GM12878 (cell line): ENCODE data around the gene DNASE1L1. TPM values are rescaled to one million over a fixed set of nuclear protein-coding genes. Genes with fewer than 3 reads are reported as not detected.

Source experiments
- BHLHE40 ChIP-seq, 2 experiments: fragments of 450-650 bp in 1 of 2; IDR thresholded peaks; 2 replicates each; pipeline ENCODE4 v1.6.1; 2011 to 2017; ENCODE audit warnings: low read depth in 2 of 2, borderline replicate concordance in 1 of 2, improper control_type of control experiment in 1 of 2, low read length in 1 of 2, mild to moderate bottlenecking in 1 of 2
- CREB1 ChIP-seq: IDR thresholded peaks from 2 replicates; pipeline ENCODE4 v1.6.1; 2012; ENCODE audit warnings: low read depth, mild to moderate bottlenecking, inconsistent platforms
- CREM ChIP-seq: IDR thresholded peaks from 2 replicates; pipeline ENCODE4 v1.6.1; 2014; ENCODE audit warnings: antibody characterized with exemption, low read depth
- HDAC6 ChIP-seq: fragments of 200-600 bp; sonication (generic); IDR thresholded peaks from one replicate; pipeline ENCODE4 v1.8.0; 2017; ENCODE audit warnings: antibody characterized with exemption; ENCODE audit not compliant: unreplicated experiment
- IKZF2 ChIP-seq, 2 experiments: fragments of 450-650 bp; IDR thresholded peaks; 2 replicates each; pipeline ENCODE4 v1.6.1; 2017; ENCODE audit warnings: mild to moderate bottlenecking in 2 of 2, moderate library complexity in 2 of 2
- POLR2A ChIP-seq: IDR thresholded peaks from 2 replicates; pipeline ENCODE4 v1.6.1; 2011; ENCODE audit warnings: low read depth, mild to moderate bottlenecking, low read length
- RUNX3 ChIP-seq: IDR thresholded peaks from 2 replicates; pipeline ENCODE4 v1.6.1; 2012; ENCODE audit warnings: low read length, inconsistent platforms
- ZNF274 ChIP-seq: IDR thresholded peaks from one replicate; pipeline ENCODE4 v1.8.0; 2011; ENCODE audit not compliant: insufficient read length, insufficient read depth
- polyA plus RNA-seq, 11 experiments: library from polyadenylated mRNA; depleted of rRNA in 4 of 11; unstranded in 6 of 11; stranded (reverse) in 5 of 11; fragments of >200 nt; fragmentation: Nextera tagmentation in 4 of 11; fragmentation: Illumina TruSeq in 1 of 11; extraction: Ambion mirVana in 4 of 11; extraction: Trizol in 1 of 11; gene quantifications; 1 replicate in 1 of 11; 2 replicates in 10 of 11; pipeline versions ENCODE4 v1.2.1 to v1.2.3, GENCODE V29; 2011 to 2016; ENCODE audit warnings: inconsistent platforms in 2 of 11, missing spikeins in 2 of 11, low read depth in 1 of 11
- total RNA-seq, 4 experiments: library from RNA; depleted of rRNA in 3 of 4; stranded (reverse); fragments of >200 nt in 3 of 4; fragmentation: Illumina TruSeq in 1 of 4; extraction: Trizol in 1 of 4; gene quantifications; 2 replicates each; pipeline versions ENCODE4 v1.2.1 to v1.2.3, GENCODE V29; 2013 to 2021
- TF ChIP-seq, protein P1 (sequence below): fragments of 450-650 bp; IDR thresholded peaks from 2 replicates; pipeline ENCODE4 v1.6.1; 2016; ENCODE audit warnings: mild to moderate bottlenecking, moderate library complexity, borderline replicate concordance
- TF ChIP-seq, protein P2 (sequence below): fragments of 450-650 bp; formaldehyde crosslinking; IDR thresholded peaks from 2 replicates; pipeline ENCODE4 v1.4.0; 2020; ENCODE audit warnings: mild to moderate bottlenecking, moderate library complexity

The DNASE1L1 gene
- total and polyA plus RNA-seq, 10 of the 15 experiments (the other 5 are each of a cell fraction or from before 2014, with no cell fraction given), result 0.60 to 22.7 (median 6.8) TPM

DNA sequence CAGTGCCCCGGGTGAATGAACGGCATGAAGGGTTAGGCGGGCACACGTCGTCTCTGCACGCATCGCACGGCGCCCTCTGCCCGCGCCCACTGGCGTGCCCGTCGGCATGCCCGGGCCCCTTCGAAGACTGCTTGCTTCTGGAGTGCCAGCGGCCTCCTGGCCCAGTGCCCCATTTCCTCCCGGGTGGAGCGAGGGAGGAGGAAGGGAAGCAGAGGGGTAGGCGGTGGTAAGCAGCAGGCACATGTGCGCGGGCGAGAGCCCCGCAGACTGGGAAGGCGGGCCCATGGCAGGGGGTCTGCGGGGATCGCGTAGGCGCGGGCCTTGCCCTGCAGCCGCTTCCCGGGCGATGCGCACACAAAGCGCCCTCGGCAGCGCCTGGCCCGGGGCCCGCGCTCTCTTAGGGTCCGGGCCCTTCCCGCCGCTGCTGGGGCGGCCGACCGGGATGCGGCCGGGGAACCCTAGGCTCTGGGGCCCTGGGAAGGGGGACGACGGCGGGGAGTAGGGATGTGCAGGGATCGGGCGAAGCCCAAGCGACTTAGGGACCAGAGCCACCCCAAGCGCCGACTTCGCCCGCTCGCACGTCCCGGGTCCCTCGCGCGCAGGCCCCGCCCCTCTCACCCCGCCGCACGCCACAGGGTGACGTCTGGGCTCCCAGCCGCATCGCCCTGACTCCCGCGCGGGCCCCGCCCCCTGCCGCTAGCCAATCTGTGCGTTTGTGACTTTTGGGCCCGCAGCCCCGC, 30.8 kb downstream of the DNASE1L1 start (continued):
- peak; percentile 43 for TF ChIP-seq HDAC6
- TF ChIP-seq CREB1, result peak; percentile 71; the same call in 1 of the 2 replicates
- TF ChIP-seq BHLHE40 (IDR thresholded peaks at IDR 0.05; ENCODE audit: borderline replicate concordance in 1 of 2, low read depth in 2 of 2, low read length in 1 of 2), result peak in 1 of 2 experiments; percentile 80; a peak in 2 of 4 replicates
- TF ChIP-seq POLR2A, result peak; percentile 76
- no peak for TF ChIP-seq ZNF274
- TF ChIP-seq, protein P1, sequence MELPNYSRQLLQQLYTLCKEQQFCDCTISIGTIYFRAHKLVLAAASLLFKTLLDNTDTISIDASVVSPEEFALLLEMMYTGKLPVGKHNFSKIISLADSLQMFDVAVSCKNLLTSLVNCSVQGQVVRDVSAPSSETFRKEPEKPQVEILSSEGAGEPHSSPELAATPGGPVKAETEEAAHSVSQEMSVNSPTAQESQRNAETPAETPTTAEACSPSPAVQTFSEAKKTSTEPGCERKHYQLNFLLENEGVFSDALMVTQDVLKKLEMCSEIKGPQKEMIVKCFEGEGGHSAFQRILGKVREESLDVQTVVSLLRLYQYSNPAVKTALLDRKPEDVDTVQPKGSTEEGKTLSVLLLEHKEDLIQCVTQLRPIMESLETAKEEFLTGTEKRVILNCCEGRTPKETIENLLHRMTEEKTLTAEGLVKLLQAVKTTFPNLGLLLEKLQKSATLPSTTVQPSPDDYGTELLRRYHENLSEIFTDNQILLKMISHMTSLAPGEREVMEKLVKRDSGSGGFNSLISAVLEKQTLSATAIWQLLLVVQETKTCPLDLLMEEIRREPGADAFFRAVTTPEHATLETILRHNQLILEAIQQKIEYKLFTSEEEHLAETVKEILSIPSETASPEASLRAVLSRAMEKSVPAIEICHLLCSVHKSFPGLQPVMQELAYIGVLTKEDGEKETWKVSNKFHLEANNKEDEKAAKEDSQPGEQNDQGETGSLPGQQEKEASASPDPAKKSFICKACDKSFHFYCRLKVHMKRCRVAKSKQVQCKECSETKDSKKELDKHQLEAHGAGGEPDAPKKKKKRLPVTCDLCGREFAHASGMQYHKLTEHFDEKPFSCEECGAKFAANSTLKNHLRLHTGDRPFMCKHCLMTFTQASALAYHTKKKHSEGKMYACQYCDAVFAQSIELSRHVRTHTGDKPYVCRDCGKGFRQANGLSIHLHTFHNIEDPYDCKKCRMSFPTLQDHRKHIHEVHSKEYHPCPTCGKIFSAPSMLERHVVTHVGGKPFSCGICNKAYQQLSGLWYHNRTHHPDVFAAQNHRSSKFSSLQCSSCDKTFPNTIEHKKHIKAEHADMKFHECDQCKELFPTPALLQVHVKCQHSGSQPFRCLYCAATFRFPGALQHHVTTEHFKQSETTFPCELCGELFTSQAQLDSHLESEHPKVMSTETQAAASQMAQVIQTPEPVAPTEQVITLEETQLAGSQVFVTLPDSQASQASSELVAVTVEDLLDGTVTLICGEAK, result no peak
- 0 out of 2 replicates have a peak, but pooled peaks have one; percentile 23 for TF ChIP-seq RUNX3
- TF ChIP-seq IKZF2 (IDR thresholded peaks at IDR 0.05), result 0 out of 4 replicates have a peak, but pooled peaks of 1 of the 2 experiments have one; percentile 35
- TF ChIP-seq, protein P2, sequence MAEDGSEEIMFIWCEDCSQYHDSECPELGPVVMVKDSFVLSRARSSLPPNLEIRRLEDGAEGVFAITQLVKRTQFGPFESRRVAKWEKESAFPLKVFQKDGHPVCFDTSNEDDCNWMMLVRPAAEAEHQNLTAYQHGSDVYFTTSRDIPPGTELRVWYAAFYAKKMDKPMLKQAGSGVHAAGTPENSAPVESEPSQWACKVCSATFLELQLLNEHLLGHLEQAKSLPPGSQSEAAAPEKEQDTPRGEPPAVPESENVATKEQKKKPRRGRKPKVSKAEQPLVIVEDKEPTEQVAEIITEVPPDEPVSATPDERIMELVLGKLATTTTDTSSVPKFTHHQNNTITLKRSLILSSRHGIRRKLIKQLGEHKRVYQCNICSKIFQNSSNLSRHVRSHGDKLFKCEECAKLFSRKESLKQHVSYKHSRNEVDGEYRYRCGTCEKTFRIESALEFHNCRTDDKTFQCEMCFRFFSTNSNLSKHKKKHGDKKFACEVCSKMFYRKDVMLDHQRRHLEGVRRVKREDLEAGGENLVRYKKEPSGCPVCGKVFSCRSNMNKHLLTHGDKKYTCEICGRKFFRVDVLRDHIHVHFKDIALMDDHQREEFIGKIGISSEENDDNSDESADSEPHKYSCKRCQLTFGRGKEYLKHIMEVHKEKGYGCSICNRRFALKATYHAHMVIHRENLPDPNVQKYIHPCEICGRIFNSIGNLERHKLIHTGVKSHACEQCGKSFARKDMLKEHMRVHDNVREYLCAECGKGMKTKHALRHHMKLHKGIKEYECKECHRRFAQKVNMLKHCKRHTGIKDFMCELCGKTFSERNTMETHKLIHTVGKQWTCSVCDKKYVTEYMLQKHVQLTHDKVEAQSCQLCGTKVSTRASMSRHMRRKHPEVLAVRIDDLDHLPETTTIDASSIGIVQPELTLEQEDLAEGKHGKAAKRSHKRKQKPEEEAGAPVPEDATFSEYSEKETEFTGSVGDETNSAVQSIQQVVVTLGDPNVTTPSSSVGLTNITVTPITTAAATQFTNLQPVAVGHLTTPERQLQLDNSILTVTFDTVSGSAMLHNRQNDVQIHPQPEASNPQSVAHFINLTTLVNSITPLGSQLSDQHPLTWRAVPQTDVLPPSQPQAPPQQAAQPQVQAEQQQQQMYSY (CRISPR knock-in tag), result no peak
- TF ChIP-seq CREM, result peak; percentile 42; the same call in 1 of the 2 replicates
